GM12878 (cell line): ENCODE measurements around the gene AHNAK. TPM values are rescaled to one million over a fixed set of nuclear protein-coding genes. Genes with fewer than 3 reads are reported as not detected.
A peak's percentile ranks its signal among the peaks of the same experiment; 100 is the strongest.

ENCODE experiments used
- ELK1 ChIP-seq: IDR thresholded peaks from 2 replicates; pipeline ENCODE4 v1.6.1; 2012; ENCODE audit warnings: low read depth, low read length, improper control_type of control experiment
- TCF7 ChIP-seq: IDR thresholded peaks from 2 replicates; pipeline ENCODE4 v1.6.1; 2014; ENCODE audit warnings: antibody characterized with exemption, borderline replicate concordance
- polyA plus RNA-seq, 11 experiments: library from polyadenylated mRNA; depleted of rRNA in 4 of 11; unstranded in 6 of 11; stranded (reverse) in 5 of 11; fragments of >200 nt; fragmentation: Nextera tagmentation in 4 of 11; fragmentation: Illumina TruSeq in 1 of 11; extraction: Ambion mirVana in 4 of 11; extraction: Trizol in 1 of 11; gene quantifications; 1 replicate in 1 of 11; 2 replicates in 10 of 11; pipeline versions ENCODE4 v1.2.1 to v1.2.3, GENCODE V29; 2011 to 2016; ENCODE audit warnings: inconsistent platforms in 2 of 11, missing spikeins in 2 of 11, low read depth in 1 of 11
- total RNA-seq, 4 experiments: library from RNA; depleted of rRNA in 3 of 4; stranded (reverse); fragments of >200 nt in 3 of 4; fragmentation: Illumina TruSeq in 1 of 4; extraction: Trizol in 1 of 4; gene quantifications; 2 replicates each; pipeline versions ENCODE4 v1.2.1 to v1.2.3, GENCODE V29; 2013 to 2021
- TF ChIP-seq, protein P1 (sequence below): IDR thresholded peaks from 2 replicates; pipeline ENCODE4 v1.6.1; 2012; ENCODE audit warnings: improper control_type of control experiment, low read depth, low read length; ENCODE audit not compliant: insufficient replicate concordance

The AHNAK gene
- total and polyA plus RNA-seq, 10 of the 15 experiments (the other 5 are each of a cell fraction or from before 2014, with no cell fraction given) = 0.76 to 90.3 (median 19.4) TPM

GRCh38 chr11:62556108-62556874 lies 9.7 kb upstream of the AHNAK start (continued):
- TF ChIP-seq, protein P1, sequence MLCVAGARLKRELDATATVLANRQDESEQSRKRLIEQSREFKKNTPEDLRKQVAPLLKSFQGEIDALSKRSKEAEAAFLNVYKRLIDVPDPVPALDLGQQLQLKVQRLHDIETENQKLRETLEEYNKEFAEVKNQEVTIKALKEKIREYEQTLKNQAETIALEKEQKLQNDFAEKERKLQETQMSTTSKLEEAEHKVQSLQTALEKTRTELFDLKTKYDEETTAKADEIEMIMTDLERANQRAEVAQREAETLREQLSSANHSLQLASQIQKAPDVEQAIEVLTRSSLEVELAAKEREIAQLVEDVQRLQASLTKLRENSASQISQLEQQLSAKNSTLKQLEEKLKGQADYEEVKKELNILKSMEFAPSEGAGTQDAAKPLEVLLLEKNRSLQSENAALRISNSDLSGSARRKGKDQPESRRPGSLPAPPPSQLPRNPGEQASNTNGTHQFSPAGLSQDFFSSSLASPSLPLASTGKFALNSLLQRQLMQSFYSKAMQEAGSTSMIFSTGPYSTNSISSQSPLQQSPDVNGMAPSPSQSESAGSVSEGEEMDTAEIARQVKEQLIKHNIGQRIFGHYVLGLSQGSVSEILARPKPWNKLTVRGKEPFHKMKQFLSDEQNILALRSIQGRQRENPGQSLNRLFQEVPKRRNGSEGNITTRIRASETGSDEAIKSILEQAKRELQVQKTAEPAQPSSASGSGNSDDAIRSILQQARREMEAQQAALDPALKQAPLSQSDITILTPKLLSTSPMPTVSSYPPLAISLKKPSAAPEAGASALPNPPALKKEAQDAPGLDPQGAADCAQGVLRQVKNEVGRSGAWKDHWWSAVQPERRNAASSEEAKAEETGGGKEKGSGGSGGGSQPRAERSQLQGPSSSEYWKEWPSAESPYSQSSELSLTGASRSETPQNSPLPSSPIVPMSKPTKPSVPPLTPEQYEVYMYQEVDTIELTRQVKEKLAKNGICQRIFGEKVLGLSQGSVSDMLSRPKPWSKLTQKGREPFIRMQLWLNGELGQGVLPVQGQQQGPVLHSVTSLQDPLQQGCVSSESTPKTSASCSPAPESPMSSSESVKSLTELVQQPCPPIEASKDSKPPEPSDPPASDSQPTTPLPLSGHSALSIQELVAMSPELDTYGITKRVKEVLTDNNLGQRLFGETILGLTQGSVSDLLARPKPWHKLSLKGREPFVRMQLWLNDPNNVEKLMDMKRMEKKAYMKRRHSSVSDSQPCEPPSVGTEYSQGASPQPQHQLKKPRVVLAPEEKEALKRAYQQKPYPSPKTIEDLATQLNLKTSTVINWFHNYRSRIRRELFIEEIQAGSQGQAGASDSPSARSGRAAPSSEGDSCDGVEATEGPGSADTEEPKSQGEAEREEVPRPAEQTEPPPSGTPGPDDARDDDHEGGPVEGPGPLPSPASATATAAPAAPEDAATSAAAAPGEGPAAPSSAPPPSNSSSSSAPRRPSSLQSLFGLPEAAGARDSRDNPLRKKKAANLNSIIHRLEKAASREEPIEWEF = no peak
- TF ChIP-seq ELK1 (0 out of 2 replicates have a peak, but pooled peaks have one; percentile 24), TCF7 (no peak)
